GM21381 (cell line): ENCODE measurements around the gene KCTD4.
"Not testable (repeated sequence)": the region's sequence is repeated elsewhere in the genome, so short reads cannot be mapped to it uniquely, and the experiment has no call there.

Experiments
- ATAC-seq: cut with Tn5 transposase; IDR thresholded peaks from one replicate; pipeline ENCODE4 v1.9.1; 2021; ENCODE audit warnings: mild to moderate bottlenecking, moderate library complexity; ENCODE audit not compliant: unreplicated experiment

Gene KCTD4

GRCh38 chr13:45216193-45216592, 15.3 kb upstream of the KCTD4 start:
- no peak for ATAC-seq

GRCh38 chr13:45215392-45216077, 14.7 kb upstream of the KCTD4 start:
- no peak for ATAC-seq

- no peak for ATAC-seq
Measured at GRCh38 chr13:45209229-45209628, 8.4 kb upstream of the KCTD4 start.

GRCh38 chr13:45208132-45208531, 7.3 kb upstream of the KCTD4 start:
- ATAC-seq = no peak

GRCh38 chr13:45207319-45207718, 6.5 kb upstream of the KCTD4 start:
- no peak for ATAC-seq

- ATAC-seq = peak; percentile 49
Measured at GRCh38 chr13:45206340-45206739, 5.5 kb upstream of the KCTD4 start.

- no peak for ATAC-seq
Measured at GRCh38 chr13:45205124-45205523, 4.3 kb upstream of the KCTD4 start.

- no peak for ATAC-seq
Measured at GRCh38 chr13:45199711-45200110, 1.1 kb downstream of the KCTD4 start.

GRCh38 chr13:45198924-45199323, 1.9 kb downstream of the KCTD4 start:
- no peak for ATAC-seq

- ATAC-seq = no peak
Measured at GRCh38 chr13:45198041-45198440, 2.8 kb downstream of the KCTD4 start.

GRCh38 chr13:45196622-45197021, 4.2 kb downstream of the KCTD4 start:
- peak; percentile 59 for ATAC-seq

GRCh38 chr13:45196096-45196495, 4.7 kb downstream of the KCTD4 start:
- no peak for ATAC-seq

GRCh38 chr13:45195421-45195820, 5.4 kb downstream of the KCTD4 start:
- no peak for ATAC-seq

- no peak for ATAC-seq
Measured at GRCh38 chr13:45194081-45194939, 6.5 kb downstream of the KCTD4 start.

- no peak for ATAC-seq
Measured at GRCh38 chr13:45191874-45192273, 9.0 kb downstream of the KCTD4 start.

GRCh38 chr13:45189511-45189910, 11.3 kb downstream of the KCTD4 start:
- ATAC-seq = not testable (repeated sequence)

GRCh38 chr13:45189077-45189476, 11.8 kb downstream of the KCTD4 start:
- ATAC-seq = not testable (repeated sequence)

GRCh38 chr13:45185286-45185685, 15.6 kb downstream of the KCTD4 start:
- no peak for ATAC-seq

- ATAC-seq = no peak
Measured at GRCh38 chr13:45184693-45185092, 16.2 kb downstream of the KCTD4 start.

- no peak for ATAC-seq
Measured at GRCh38 chr13:45180713-45181601, 19.9 kb downstream of the KCTD4 start.

- ATAC-seq = no peak
Measured at GRCh38 chr13:45180303-45180702, 20.5 kb downstream of the KCTD4 start.
